HUES6 (cell line): ENCODE measurements around the gene UEVLD.
"Not testable (repeated sequence)": the region's sequence is repeated elsewhere in the genome, so short reads cannot be mapped to it uniquely, and the experiment has no call there.

Source experiments
- H3K27ac ChIP-seq: 2 replicates; pipeline ENCODE4 v1.7.0; 2013; ENCODE audit warnings: low read depth, mild to moderate bottlenecking, low read length, inconsistent platforms
- H3K27me3 ChIP-seq: 2 replicates; pipeline ENCODE4 v1.6.1; 2013; ENCODE audit warnings: low read length; ENCODE audit not compliant: control insufficient read depth, insufficient read depth
- H3K36me3 ChIP-seq: 2 replicates; pipeline ENCODE4 v1.6.1; 2013; ENCODE audit warnings: low read length; ENCODE audit not compliant: control insufficient read depth, insufficient read depth
- H3K4me1 ChIP-seq: 2 replicates; pipeline ENCODE4 v1.6.1; 2013; ENCODE audit warnings: low read length; ENCODE audit not compliant: control insufficient read depth, insufficient read depth
- H3K4me3 ChIP-seq: 2 replicates; pipeline ENCODE4 v1.5.1; 2013; ENCODE audit warnings: low read depth, low read length
- H3K9ac ChIP-seq: one replicate; pipeline ENCODE4 v1.6.1; 2013; ENCODE audit warnings: mild to moderate bottlenecking, low read length
- H3K9me3 ChIP-seq: 2 replicates; pipeline ENCODE4 v1.6.1; 2013; ENCODE audit warnings: low read depth, low read length; ENCODE audit not compliant: control insufficient read depth, insufficient read depth

The UEVLD gene

GRCh38 chr11:18614667-18615066 lies 26.1 kb upstream of the UEVLD start:
- H3K9ac ChIP-seq, result no peak overlapping the region
- H3K4me3 ChIP-seq, result no peak overlapping the region
- H3K9me3 ChIP-seq, result no peaks in the 10 kb centered on the region
- H3K27ac ChIP-seq, result no peak overlapping the region
- H3K27me3 ChIP-seq, result no peaks in the 10 kb centered on the region
- H3K36me3 ChIP-seq, result peaks cover 53% of the 10 kb centered on the region
- no peaks in the 10 kb centered on the region for H3K4me1 ChIP-seq

GRCh38 chr11:18612394-18612793 lies 23.9 kb upstream of the UEVLD start:
- H3K4me3 ChIP-seq, result no peak overlapping the region
- H3K9me3 ChIP-seq, result no peaks in the 10 kb centered on the region
- H3K36me3 ChIP-seq, result peaks cover 66% of the 10 kb centered on the region

GRCh38 chr11:18611196-18611595 lies 22.7 kb upstream of the UEVLD start:
- Histone ChIP-seq H3K27ac (no peak overlapping the region), H3K9me3 (no peaks in the 10 kb centered on the region), H3K9ac (no peak overlapping the region), H3K36me3 (peaks cover 66% of the 10 kb centered on the region), H3K4me3 (no peak overlapping the region), H3K27me3 (no peaks in the 10 kb centered on the region), H3K4me1 (no peaks in the 10 kb centered on the region)

More at GRCh38 chr11:18612394-18612793, 23.9 kb upstream of the UEVLD start:
- H3K27me3 ChIP-seq, result no peaks in the 10 kb centered on the region
- no peak overlapping the region for H3K27ac ChIP-seq
- no peaks in the 10 kb centered on the region for H3K4me1 ChIP-seq
- H3K9ac ChIP-seq, result no peak overlapping the region

- Histone ChIP-seq H3K27ac (no peak overlapping the region), H3K4me3 (no peak overlapping the region), H3K9ac (no peak overlapping the region), H3K27me3 (no peaks in the 10 kb centered on the region), H3K9me3 (no peaks in the 10 kb centered on the region), H3K4me1 (no peaks in the 10 kb centered on the region), H3K36me3 (peaks cover 43% of the 10 kb centered on the region)
Observed at GRCh38 chr11:18608376-18608775, 19.8 kb upstream of the UEVLD start.

GRCh38 chr11:18600915-18601569 lies 12.5 kb upstream of the UEVLD start:
- H3K27me3 ChIP-seq, result no peaks in the 10 kb centered on the region
- peaks cover 9% of the 10 kb centered on the region for H3K36me3 ChIP-seq
- H3K4me1 ChIP-seq, result no peaks in the 10 kb centered on the region
- no peak overlapping the region for H3K4me3 ChIP-seq
- H3K9me3 ChIP-seq, result no peaks in the 10 kb centered on the region
- no peak overlapping the region for H3K27ac ChIP-seq
- no peak overlapping the region for H3K9ac ChIP-seq

- H3K27me3 ChIP-seq, result no peaks in the 10 kb centered on the region
- H3K9me3 ChIP-seq, result no peaks in the 10 kb centered on the region
- H3K27ac ChIP-seq, result no peak within 1 kb of the TSS
- H3K4me3 ChIP-seq, result no peak within 1 kb of the TSS
- no peaks in the 10 kb centered on the region for H3K4me1 ChIP-seq
- peaks cover 18% of the 10 kb centered on the region for H3K36me3 ChIP-seq
- no peak within 1 kb of the TSS for H3K9ac ChIP-seq
Observed at GRCh38 chr11:18599739-18600230, 11.3 kb upstream of the UEVLD start, which contains the start of gene MISFA. TSS of gene MISFA (plus strand) at chr11:18599789. CDS start at chr11:18599929, 140 bp downstream.

- Histone ChIP-seq H3K27ac (no peak overlapping the region), H3K4me3 (no peak overlapping the region), H3K36me3 (peaks cover 18% of the 10 kb centered on the region), H3K9ac (no peak overlapping the region), H3K4me1 (peaks cover 4% of the 10 kb centered on the region; the same call in 1 of the 2 replicates), H3K27me3 (no peaks in the 10 kb centered on the region), H3K9me3 (no peaks in the 10 kb centered on the region)
Observed at GRCh38 chr11:18594999-18595749, 6.6 kb upstream of the UEVLD start.

- H3K9ac ChIP-seq, H3K4me3 ChIP-seq, H3K27ac ChIP-seq, H3K9me3 ChIP-seq, H3K27me3 ChIP-seq: not testable (repeated sequence)
- peaks cover 14% of the 10 kb centered on the region for H3K4me1 ChIP-seq
- H3K36me3 ChIP-seq, result peaks cover 18% of the 10 kb centered on the region
Observed at GRCh38 chr11:18594088-18594487, 5.6 kb upstream of the UEVLD start.

GRCh38 chr11:18590571-18590970 lies 2.0 kb upstream of the UEVLD start:
- Histone ChIP-seq H3K4me1 (peaks cover 14% of the 10 kb centered on the region), H3K27me3 (no peaks in the 10 kb centered on the region), H3K9ac (no peak overlapping the region), H3K36me3 (peaks cover 6% of the 10 kb centered on the region), H3K27ac (no peak overlapping the region), H3K9me3 (no peaks in the 10 kb centered on the region), H3K4me3 (no peak overlapping the region)

- Histone ChIP-seq H3K4me1 (no peaks in the 10 kb centered on the region), H3K9me3 (no peaks in the 10 kb centered on the region), H3K27me3 (no peaks in the 10 kb centered on the region), H3K36me3 (no peaks in the 10 kb centered on the region), H3K4me3 (no peak overlapping the region), H3K9ac (no peak overlapping the region), H3K27ac (no peak overlapping the region)
Observed at GRCh38 chr11:18581825-18582224, 6.7 kb downstream of the UEVLD start.

GRCh38 chr11:18580113-18580766 lies 8.3 kb downstream of the UEVLD start:
- H3K27me3 ChIP-seq, result no peaks in the 10 kb centered on the region
- no peaks in the 10 kb centered on the region for H3K9me3 ChIP-seq
- H3K27ac ChIP-seq, result no peak overlapping the region
- H3K36me3 ChIP-seq, result peaks cover 6% of the 10 kb centered on the region
- no peak overlapping the region for H3K4me3 ChIP-seq
- no peaks in the 10 kb centered on the region for H3K4me1 ChIP-seq
- H3K9ac ChIP-seq, result no peak overlapping the region
